HCT116 (cell line): ENCODE results near the gene TRAF2. TPM values are rescaled to one million over a fixed set of nuclear protein-coding genes. Genes with fewer than 3 reads are reported as not detected.
A peak's percentile ranks its signal among the peaks of the same experiment; 100 is the strongest.

Experiments used
- ATAC-seq: fragments of 200-7000 bp; cut with Tn5 transposase; 2 replicates; pipeline ENCODE4 v1.9.1; 2020; ENCODE audit warnings: mild to moderate bottlenecking, moderate library complexity
- BruUV-seq: library from RNA; stranded (reverse); fragments of 400-500 nt; replicated peaks from 2 replicates; lab custom pipeline; 2021; lab: Mats Ljungman, UMichigan
- CTCF ChIA-PET: fragments of 300-600 bp; sonication (Branson Sonifier 250); formaldehyde crosslinking; loops from one replicate; lab custom pipeline; 2021; ENCODE audit warnings: antibody characterized with exemption; lab: Charles Lee
- POLR2A ChIA-PET: fragments of 300-600, 350-600 bp; sonication (Branson Sonifier 250); formaldehyde crosslinking; loops from one replicate; lab custom pipeline; 2021; ENCODE audit warnings: antibody characterized with exemption; lab: Charles Lee
- RAD21 ChIA-PET, 2 experiments: fragments of 300-600 bp; sonication (Branson Sonifier 250); formaldehyde crosslinking; loops; one replicate each; lab custom pipeline; 2023; ENCODE audit warnings: low total read pairs in 2 of 2; ENCODE audit not compliant: uncharacterized antibody in 2 of 2, unreplicated experiment in 2 of 2, low non-redundant PET in 1 of 2; lab: Charles Lee
- DNase-seq: peaks from one replicate; pipeline ENCODE4 v3.0.0-alpha.2; 2010; ENCODE audit warnings: low read depth, low spot score
- H2AFZ ChIP-seq: fragments of 200-600 bp; shearing (Covaris generic), sonication (generic); 2 replicates; pipeline ENCODE4 v1.6.1; 2017; ENCODE audit warnings: low read depth, mixed run types, mixed read lengths, antibody characterized with exemption, low read length; ENCODE audit not compliant: poor library complexity, severe bottlenecking
- H3K27ac ChIP-seq: 2 replicates; pipeline ENCODE4 v1.5.1; 2012; ENCODE audit warnings: low read depth, low read length
- H3K27me3 ChIP-seq: fragments of 200-600 bp; sonication (generic); 2 replicates; pipeline ENCODE4 v1.6.1; 2016; ENCODE audit warnings: mixed run types, low read length, mixed read lengths; ENCODE audit not compliant: insufficient read depth
- H3K36me3 ChIP-seq, 2 experiments: fragments of 200-500 bp in 1 of 2; fragments of 200-600 bp in 1 of 2; sonication (Bioruptor generic) in 1 of 2; sonication (generic) in 1 of 2; 2 replicates each; pipeline versions ENCODE4 v1.5.1 to v1.6.1; 2014 to 2016; ENCODE audit warnings: low read length in 2 of 2, inconsistent platforms in 1 of 2, mixed read lengths in 1 of 2, mixed run types in 1 of 2; ENCODE audit not compliant: insufficient read depth in 2 of 2, control insufficient read depth in 1 of 2
- H3K4me1 ChIP-seq, 2 experiments: fragments of 200-600 bp in 1 of 2; sonication (generic) in 1 of 2; 2 replicates each; pipeline versions ENCODE4 v1.5.1 to v1.6.1; 2012 to 2017; ENCODE audit warnings: low read length in 2 of 2, inconsistent platforms in 1 of 2, mild to moderate bottlenecking in 1 of 2, mixed read lengths in 1 of 2, mixed run types in 1 of 2, moderate library complexity in 1 of 2; ENCODE audit not compliant: insufficient read depth in 2 of 2, control insufficient read depth in 1 of 2
- H3K4me2 ChIP-seq: fragments of 200-600 bp; sonication (generic); 2 replicates; pipeline ENCODE4 v1.6.1; 2017; ENCODE audit warnings: mixed run types, low read length, mixed read lengths
- H3K4me3 ChIP-seq, 2 experiments: fragments of 200-600 bp in 1 of 2; sonication (generic) in 1 of 2; replicated peaks in 1 of 2; 2 replicates each; pipeline ENCODE4 v1.5.1; 2011 to 2016; ENCODE audit warnings: low read length in 2 of 2, control low read depth in 1 of 2, low read depth in 1 of 2, mild to moderate bottlenecking in 1 of 2, mixed read lengths in 1 of 2, mixed run types in 1 of 2
- H3K79me2 ChIP-seq: fragments of 200-600 bp; sonication (generic); 2 replicates; pipeline ENCODE4 v1.6.1; 2017; ENCODE audit warnings: mild to moderate bottlenecking, mixed run types, low read length, moderate library complexity, mixed read lengths; ENCODE audit not compliant: insufficient read depth
- H3K9ac ChIP-seq: fragments of 200-600 bp; sonication (generic); 2 replicates; pipeline ENCODE4 v1.6.1; 2016; ENCODE audit warnings: low read length, mixed read lengths
- H3K9me2 ChIP-seq: fragments of 200-600 bp; sonication (generic), shearing (Covaris generic); 2 replicates; pipeline ENCODE4 v1.6.1; 2017; ENCODE audit warnings: mixed run types, mild to moderate bottlenecking, moderate library complexity; ENCODE audit not compliant: insufficient read depth
- H3K9me3 ChIP-seq, 2 experiments: fragments of 200-500 bp in 1 of 2; fragments of 200-600 bp in 1 of 2; sonication (Bioruptor generic) in 1 of 2; sonication (generic) in 1 of 2; 2 replicates each; pipeline ENCODE4 v1.6.1; 2014 to 2017; ENCODE audit warnings: low read length in 2 of 2, mixed read lengths in 2 of 2, inconsistent platforms in 1 of 2, low read depth in 1 of 2, mild to moderate bottlenecking in 1 of 2, mixed run types in 1 of 2, moderate library complexity in 1 of 2; ENCODE audit not compliant: control insufficient read depth in 1 of 2, insufficient read depth in 1 of 2
- H4K20me1 ChIP-seq: fragments of 200-600 bp; sonication (generic), shearing (Covaris generic); 2 replicates; pipeline ENCODE4 v1.6.1; 2017; ENCODE audit warnings: mixed run types, mild to moderate bottlenecking, moderate library complexity; ENCODE audit not compliant: insufficient read depth
- EZH2 ChIP-seq: fragments of 200-600 bp; sonication (generic); IDR thresholded peaks from 2 replicates; pipeline ENCODE4 v1.6.1; 2017; ENCODE audit warnings: antibody characterized with exemption, mixed run types
- JUND ChIP-seq: IDR thresholded peaks from 2 replicates; pipeline ENCODE4 v1.6.1; 2012
- POLR2A ChIP-seq: IDR thresholded peaks from 2 replicates; pipeline ENCODE4 v1.7.0; 2011; ENCODE audit warnings: borderline replicate concordance; ENCODE audit not compliant: insufficient read depth, insufficient read length; ENCODE audit errors: extremely low read depth
- SIN3A ChIP-seq: IDR thresholded peaks from 2 replicates; pipeline ENCODE4 v1.6.1; 2012; ENCODE audit warnings: low read depth
- SRF ChIP-seq: IDR thresholded peaks from 2 replicates; pipeline ENCODE4 v1.6.1; 2012; ENCODE audit warnings: low read depth
- intact Hi-C: fragments of 100-400 bp; cut with micrococcal nuclease; formaldehyde crosslinking; loops from 2 replicates; pipeline ENCODE4 v1.10.0; 2022
- total RNA-seq: library from RNA; stranded (reverse); gene quantifications from one replicate; pipeline ENCODE4 v1.2.1, GENCODE V29; 2021; ENCODE audit not compliant: unreplicated experiment
- TF ChIP-seq, protein P1 (sequence below): IDR thresholded peaks from 2 replicates; pipeline ENCODE4 v1.6.1; 2011; ENCODE audit warnings: mild to moderate bottlenecking, low read length, moderate library complexity; ENCODE audit not compliant: insufficient replicate concordance; ENCODE audit errors: extremely low read depth
- TF ChIP-seq, protein P2 (sequence below), 3 experiments: fragments of 200-600 bp in 1 of 3; sonication (generic) in 1 of 3; IDR thresholded peaks in 2 of 3; conservative IDR thresholded peaks in 1 of 3; 2 replicates each; pipeline ENCODE4 v1.5.1; 2012 to 2017; ENCODE audit warnings: low read depth in 2 of 3, low read length in 2 of 3, antibody characterized with exemption in 1 of 3, borderline replicate concordance in 1 of 3, control low read depth in 1 of 3, mild to moderate bottlenecking in 1 of 3, mixed read lengths in 1 of 3, mixed run types in 1 of 3, moderate library complexity in 1 of 3; ENCODE audit not compliant: insufficient read depth in 1 of 3
- TF ChIP-seq, protein P3 (sequence below): IDR thresholded peaks from 2 replicates; pipeline ENCODE4 v1.6.1; 2012; ENCODE audit warnings: low read depth

Gene TRAF2
- total RNA-seq, 1 experiment from 2014 or later, result 28.4 TPM

DNA sequence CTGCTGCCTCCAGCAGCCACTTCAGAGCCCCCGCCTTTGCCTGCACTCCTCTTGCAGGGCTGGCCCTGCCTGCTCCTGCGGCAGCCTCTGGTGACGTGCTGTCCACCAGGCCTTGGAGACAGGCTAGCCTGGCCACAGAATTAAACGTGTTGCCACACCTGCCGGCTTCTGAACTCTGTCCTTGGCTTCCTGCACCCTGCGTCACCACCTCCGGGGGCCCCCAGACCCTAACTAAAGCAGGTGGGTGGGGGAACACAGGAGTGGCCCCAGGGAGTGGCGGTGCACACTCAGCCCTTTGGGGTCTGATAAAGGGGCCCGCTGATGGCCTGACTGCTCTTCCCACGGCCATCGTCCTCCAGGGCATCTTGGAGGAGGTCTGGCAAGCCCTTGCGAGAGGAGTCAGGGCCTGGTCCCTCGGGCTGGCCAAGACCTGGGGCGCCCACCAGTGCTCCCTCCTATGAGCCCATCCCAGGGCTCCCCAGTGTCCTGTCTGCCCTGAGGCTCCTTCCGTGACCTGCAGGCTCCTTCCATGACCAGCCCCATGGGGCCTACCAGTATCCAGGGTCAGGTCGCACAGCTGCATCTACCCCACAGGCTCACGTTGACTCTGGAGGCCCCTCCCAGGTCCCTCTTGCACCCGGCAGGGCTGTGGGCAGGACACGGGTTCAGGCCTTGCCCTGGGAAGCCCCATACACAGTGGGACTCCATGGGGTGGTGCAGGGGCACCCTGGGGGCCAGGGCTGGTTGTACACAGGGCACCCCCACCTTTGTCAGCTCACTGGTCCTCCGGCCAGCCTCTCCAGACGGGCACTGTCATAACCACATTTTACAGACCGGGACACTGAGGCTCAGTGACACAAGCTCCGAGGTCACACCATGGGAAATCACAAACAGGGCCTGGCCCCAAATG lies 35.2 kb upstream of the TRAF2 start:
- ChIA-PET RAD21 (no interaction called here), POLR2A (no interaction called here), CTCF (no interaction called here)
- ATAC-seq (no peak), DNase-seq (no peak)
- Histone ChIP-seq H3K9ac (no peak overlapping the region), H3K9me3 (no peaks in the 10 kb centered on the region), H3K9me2 (no peaks in the 10 kb centered on the region), H3K27ac (peak overlapping the region; percentile 88; the same call in 1 of the 2 replicates), H3K27me3 (no peaks in the 10 kb centered on the region), H3K4me3 (no peak overlapping the region), H3K79me2 (peaks cover 16% of the 10 kb centered on the region; the same call in 1 of the 2 replicates), H3K4me1 (peaks cover 4 to 17% of the 10 kb centered on the region in 2 experiments; a peak in 2 of 4 replicates), H3K4me2 (no peak overlapping the region), H3K36me3 (peaks cover 0 to 14% of the 10 kb centered on the region in 2 experiments; a peak in 1 of 4 replicates), H4K20me1 (no peaks in the 10 kb centered on the region), H2AFZ (no peak overlapping the region)
- no peak for TF ChIP-seq SIN3A
- TF ChIP-seq POLR2A, result peak; percentile 19
- BruUV-seq, result no TSS peak
- intact Hi-C loops, result no loop called here

DNA sequence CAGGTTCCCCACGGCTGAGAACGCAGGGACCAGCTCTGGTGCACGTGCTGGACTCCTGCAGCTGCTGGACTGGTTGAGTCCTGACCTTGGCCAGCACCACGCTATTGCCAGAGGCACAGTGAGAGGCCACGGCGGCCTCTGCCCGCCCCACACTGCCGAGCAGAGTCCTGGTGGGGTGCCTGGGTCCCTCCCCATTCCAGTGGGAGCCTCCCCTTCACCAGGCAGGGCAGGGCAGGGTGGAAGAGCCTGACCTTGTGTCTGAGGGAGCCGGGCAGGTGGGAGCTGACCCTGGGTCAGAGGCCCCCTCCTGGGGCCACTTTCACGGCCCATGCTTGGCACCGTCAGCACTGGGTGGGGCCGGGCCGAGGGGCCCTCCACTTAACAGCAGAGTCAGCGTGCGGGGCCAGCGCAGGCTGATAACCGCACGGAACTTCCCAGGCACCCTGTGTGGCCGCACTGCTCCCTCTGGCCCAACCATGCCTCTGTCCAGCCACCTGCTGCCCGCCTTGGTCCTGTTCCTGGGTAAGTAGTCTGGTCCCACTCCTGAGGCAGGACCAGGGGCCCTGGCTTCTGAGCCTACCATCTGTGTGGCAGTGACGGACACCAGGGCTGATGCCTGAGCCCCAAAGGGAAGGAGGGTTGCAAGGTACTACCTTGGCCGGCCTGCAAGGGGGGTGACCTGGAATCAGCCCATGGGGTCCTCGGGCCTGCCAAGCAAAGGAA lies 34.2 kb upstream of the TRAF2 start, which contains the start of gene MAMDC4:
Gene MAMDC4 (plus strand): TSS at position 406 of the 723 bp plus-strand sequence. CDS start 71 bp downstream, at position 477.
- ChIA-PET POLR2A (no interaction called here), RAD21 (no interaction called here), CTCF (no interaction called here)
- DNase-seq, result no peak
- Histone ChIP-seq H3K9me3 (no peaks in the 10 kb centered on the region), H4K20me1 (no peaks in the 10 kb centered on the region), H3K27me3 (no peaks in the 10 kb centered on the region), H2AFZ (no peak within 1 kb of the TSS), H3K4me2 (no peak within 1 kb of the TSS), H3K27ac (no peak within 1 kb of the TSS; the same call in 1 of the 2 replicates), H3K9ac (no peak within 1 kb of the TSS), H3K9me2 (no peaks in the 10 kb centered on the region), H3K36me3 (peaks cover 0 to 14% of the 10 kb centered on the region in 2 experiments; a peak in 1 of 4 replicates), H3K79me2 (peaks cover 16% of the 10 kb centered on the region; the same call in 1 of the 2 replicates), H3K4me1 (peaks cover 4 to 15% of the 10 kb centered on the region in 2 experiments; a peak in 2 of 4 replicates), H3K4me3 (no peak within 1 kb of the TSS)
- no peak for ATAC-seq
- intact Hi-C loops, result no loop called here
- TF ChIP-seq SRF (no peak), JUND (no peak), EZH2 (no peak), POLR2A (no peak)
- TF ChIP-seq, protein P1, sequence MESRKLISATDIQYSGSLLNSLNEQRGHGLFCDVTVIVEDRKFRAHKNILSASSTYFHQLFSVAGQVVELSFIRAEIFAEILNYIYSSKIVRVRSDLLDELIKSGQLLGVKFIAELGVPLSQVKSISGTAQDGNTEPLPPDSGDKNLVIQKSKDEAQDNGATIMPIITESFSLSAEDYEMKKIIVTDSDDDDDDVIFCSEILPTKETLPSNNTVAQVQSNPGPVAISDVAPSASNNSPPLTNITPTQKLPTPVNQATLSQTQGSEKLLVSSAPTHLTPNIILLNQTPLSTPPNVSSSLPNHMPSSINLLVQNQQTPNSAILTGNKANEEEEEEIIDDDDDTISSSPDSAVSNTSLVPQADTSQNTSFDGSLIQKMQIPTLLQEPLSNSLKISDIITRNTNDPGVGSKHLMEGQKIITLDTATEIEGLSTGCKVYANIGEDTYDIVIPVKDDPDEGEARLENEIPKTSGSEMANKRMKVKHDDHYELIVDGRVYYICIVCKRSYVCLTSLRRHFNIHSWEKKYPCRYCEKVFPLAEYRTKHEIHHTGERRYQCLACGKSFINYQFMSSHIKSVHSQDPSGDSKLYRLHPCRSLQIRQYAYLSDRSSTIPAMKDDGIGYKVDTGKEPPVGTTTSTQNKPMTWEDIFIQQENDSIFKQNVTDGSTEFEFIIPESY, result no peak
- TF ChIP-seq, protein P2, sequence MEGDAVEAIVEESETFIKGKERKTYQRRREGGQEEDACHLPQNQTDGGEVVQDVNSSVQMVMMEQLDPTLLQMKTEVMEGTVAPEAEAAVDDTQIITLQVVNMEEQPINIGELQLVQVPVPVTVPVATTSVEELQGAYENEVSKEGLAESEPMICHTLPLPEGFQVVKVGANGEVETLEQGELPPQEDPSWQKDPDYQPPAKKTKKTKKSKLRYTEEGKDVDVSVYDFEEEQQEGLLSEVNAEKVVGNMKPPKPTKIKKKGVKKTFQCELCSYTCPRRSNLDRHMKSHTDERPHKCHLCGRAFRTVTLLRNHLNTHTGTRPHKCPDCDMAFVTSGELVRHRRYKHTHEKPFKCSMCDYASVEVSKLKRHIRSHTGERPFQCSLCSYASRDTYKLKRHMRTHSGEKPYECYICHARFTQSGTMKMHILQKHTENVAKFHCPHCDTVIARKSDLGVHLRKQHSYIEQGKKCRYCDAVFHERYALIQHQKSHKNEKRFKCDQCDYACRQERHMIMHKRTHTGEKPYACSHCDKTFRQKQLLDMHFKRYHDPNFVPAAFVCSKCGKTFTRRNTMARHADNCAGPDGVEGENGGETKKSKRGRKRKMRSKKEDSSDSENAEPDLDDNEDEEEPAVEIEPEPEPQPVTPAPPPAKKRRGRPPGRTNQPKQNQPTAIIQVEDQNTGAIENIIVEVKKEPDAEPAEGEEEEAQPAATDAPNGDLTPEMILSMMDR (IDR thresholded peaks at IDR 0.05 in 2 of 3, conservative IDR thresholded peaks at IDR 0.05 in 1 of 3; ENCODE audit: borderline replicate concordance in 1 of 3, insufficient read depth in 1 of 3, low read depth in 2 of 3, low read length in 2 of 3), result no peak
- TF ChIP-seq, protein P3, sequence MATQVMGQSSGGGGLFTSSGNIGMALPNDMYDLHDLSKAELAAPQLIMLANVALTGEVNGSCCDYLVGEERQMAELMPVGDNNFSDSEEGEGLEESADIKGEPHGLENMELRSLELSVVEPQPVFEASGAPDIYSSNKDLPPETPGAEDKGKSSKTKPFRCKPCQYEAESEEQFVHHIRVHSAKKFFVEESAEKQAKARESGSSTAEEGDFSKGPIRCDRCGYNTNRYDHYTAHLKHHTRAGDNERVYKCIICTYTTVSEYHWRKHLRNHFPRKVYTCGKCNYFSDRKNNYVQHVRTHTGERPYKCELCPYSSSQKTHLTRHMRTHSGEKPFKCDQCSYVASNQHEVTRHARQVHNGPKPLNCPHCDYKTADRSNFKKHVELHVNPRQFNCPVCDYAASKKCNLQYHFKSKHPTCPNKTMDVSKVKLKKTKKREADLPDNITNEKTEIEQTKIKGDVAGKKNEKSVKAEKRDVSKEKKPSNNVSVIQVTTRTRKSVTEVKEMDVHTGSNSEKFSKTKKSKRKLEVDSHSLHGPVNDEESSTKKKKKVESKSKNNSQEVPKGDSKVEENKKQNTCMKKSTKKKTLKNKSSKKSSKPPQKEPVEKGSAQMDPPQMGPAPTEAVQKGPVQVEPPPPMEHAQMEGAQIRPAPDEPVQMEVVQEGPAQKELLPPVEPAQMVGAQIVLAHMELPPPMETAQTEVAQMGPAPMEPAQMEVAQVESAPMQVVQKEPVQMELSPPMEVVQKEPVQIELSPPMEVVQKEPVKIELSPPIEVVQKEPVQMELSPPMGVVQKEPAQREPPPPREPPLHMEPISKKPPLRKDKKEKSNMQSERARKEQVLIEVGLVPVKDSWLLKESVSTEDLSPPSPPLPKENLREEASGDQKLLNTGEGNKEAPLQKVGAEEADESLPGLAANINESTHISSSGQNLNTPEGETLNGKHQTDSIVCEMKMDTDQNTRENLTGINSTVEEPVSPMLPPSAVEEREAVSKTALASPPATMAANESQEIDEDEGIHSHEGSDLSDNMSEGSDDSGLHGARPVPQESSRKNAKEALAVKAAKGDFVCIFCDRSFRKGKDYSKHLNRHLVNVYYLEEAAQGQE, result no peak
- no TSS peak for BruUV-seq
